ENCODE results near the gene UAP1L1. TPM values are rescaled to one million over a fixed set of nuclear protein-coding genes. Genes with fewer than 3 reads are reported as not detected.

The UAP1L1 gene
- total and polyA plus RNA-seq, 9 of the 15 experiments (the other 6 are each of a cell fraction or from before 2014, with no cell fraction given) = 0.20 to 8.6 (median 3.7) TPM

DNA sequence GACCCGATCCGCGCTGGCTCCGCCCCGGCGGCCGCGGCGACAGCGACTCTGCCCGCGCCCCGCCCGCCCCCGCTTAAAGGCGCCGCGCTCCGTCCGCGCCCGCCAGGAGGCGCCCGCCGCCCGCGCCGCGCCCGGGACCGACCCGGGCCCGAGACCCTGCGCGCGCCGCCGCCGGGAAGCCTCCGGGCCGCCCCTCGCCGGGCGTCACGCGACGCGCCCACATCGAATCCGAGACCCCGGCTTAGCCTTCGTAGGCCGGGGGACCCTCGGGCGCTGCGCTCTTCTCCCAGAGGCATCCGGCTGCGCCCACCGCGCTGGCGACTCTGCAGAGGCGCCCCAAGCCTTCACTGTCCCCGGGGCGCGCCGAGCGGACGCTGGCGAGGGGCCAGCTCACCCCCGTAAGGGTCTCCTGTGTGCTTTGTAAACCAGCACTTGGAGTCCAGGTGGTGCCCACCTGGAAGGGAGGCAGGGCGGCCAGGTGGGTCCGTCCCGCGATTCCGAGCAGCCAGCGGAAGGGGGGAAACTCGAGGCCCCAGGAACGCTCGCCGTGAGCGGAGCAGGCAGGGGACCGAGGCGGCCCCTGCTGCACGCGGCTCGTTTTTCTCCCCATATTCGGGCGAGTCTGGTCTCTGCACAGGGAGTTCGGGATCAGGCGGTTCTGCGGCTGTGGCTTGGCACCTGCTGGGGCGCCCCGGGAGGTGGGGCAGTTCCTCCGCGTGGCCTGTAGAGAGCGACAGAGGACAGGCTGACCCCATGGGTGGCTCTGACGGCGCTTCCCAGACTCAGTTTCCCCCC lies 48.9 kb upstream of the UAP1L1 start (continued):
- TF ChIP-seq, protein P1, sequence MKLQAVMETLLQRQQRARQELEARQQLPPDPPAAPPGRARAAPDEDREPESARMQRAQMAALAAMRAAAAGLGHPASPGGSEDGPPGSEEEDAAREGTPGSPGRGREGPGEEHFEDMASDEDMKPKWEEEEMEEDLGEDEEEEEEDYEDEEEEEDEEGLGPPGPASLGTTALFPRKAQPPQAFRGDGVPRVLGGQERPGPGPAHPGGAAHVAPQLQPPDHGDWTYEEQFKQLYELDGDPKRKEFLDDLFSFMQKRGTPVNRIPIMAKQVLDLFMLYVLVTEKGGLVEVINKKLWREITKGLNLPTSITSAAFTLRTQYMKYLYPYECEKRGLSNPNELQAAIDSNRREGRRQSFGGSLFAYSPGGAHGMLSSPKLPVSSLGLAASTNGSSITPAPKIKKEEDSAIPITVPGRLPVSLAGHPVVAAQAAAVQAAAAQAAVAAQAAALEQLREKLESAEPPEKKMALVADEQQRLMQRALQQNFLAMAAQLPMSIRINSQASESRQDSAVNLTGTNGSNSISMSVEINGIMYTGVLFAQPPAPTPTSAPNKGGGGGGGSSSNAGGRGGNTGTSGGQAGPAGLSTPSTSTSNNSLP (IDR thresholded peaks at IDR 0.05; ENCODE audit: borderline replicate concordance, low read depth, low read length) = no peak
- TF ChIP-seq, protein P2, sequence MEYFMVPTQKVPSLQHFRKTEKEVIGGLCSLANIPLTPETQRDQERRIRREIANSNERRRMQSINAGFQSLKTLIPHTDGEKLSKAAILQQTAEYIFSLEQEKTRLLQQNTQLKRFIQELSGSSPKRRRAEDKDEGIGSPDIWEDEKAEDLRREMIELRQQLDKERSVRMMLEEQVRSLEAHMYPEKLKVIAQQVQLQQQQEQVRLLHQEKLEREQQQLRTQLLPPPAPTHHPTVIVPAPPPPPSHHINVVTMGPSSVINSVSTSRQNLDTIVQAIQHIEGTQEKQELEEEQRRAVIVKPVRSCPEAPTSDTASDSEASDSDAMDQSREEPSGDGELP (CRISPR knock-in tag; IDR thresholded peaks at IDR 0.05; ENCODE audit: borderline replicate concordance) = peak; percentile 14; the same call in 1 of the 2 replicates
- no peak for TF ChIP-seq CHD1 (IDR thresholded peaks at IDR 0.05; ENCODE audit: low read length)
- TF ChIP-seq TEAD4 (IDR thresholded peaks at IDR 0.05; ENCODE audit: low read length) = no peak
- peak; percentile 42; the same call in 1 of the 2 replicates for TF ChIP-seq TEAD4 (CRISPR knock-in tag; IDR thresholded peaks at IDR 0.05; ENCODE audit: borderline replicate concordance)
- no peak for TF ChIP-seq ETV5 (CRISPR knock-in tag; IDR thresholded peaks at IDR 0.05; ENCODE audit: low read depth)
- TF ChIP-seq, protein P3, sequence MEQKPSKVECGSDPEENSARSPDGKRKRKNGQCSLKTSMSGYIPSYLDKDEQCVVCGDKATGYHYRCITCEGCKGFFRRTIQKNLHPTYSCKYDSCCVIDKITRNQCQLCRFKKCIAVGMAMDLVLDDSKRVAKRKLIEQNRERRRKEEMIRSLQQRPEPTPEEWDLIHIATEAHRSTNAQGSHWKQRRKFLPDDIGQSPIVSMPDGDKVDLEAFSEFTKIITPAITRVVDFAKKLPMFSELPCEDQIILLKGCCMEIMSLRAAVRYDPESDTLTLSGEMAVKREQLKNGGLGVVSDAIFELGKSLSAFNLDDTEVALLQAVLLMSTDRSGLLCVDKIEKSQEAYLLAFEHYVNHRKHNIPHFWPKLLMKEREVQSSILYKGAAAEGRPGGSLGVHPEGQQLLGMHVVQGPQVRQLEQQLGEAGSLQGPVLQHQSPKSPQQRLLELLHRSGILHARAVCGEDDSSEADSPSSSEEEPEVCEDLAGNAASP (IDR thresholded peaks at IDR 0.05) = no peak
- TF ChIP-seq SP1 (CRISPR knock-in tag; IDR thresholded peaks at IDR 0.05) = 0 out of 2 replicates have a peak, but pooled peaks have one; percentile 16
- no peak for TF ChIP-seq HCFC1 (IDR thresholded peaks at IDR 0.05; ENCODE audit: low read depth, low read length)
- TF ChIP-seq, protein P4, sequence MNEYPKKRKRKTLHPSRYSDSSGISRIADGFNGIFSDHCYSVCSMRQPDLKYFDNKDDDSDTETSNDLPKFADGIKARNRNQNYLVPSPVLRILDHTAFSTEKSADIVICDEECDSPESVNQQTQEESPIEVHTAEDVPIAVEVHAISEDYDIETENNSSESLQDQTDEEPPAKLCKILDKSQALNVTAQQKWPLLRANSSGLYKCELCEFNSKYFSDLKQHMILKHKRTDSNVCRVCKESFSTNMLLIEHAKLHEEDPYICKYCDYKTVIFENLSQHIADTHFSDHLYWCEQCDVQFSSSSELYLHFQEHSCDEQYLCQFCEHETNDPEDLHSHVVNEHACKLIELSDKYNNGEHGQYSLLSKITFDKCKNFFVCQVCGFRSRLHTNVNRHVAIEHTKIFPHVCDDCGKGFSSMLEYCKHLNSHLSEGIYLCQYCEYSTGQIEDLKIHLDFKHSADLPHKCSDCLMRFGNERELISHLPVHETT (CRISPR knock-in tag; conservative IDR thresholded peaks at IDR 0.05 in 1 of 2, IDR thresholded peaks at IDR 0.05 in 1 of 2) = peak; percentile 54 to 88; a peak in 2 of 4 replicates
- TF ChIP-seq, protein P5, sequence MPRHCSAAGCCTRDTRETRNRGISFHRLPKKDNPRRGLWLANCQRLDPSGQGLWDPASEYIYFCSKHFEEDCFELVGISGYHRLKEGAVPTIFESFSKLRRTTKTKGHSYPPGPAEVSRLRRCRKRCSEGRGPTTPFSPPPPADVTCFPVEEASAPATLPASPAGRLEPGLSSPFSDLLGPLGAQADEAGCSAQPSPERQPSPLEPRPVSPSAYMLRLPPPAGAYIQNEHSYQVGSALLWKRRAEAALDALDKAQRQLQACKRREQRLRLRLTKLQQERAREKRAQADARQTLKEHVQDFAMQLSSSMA (CRISPR knock-in tag; IDR thresholded peaks at IDR 0.05) = no peak
- no peak for TF ChIP-seq ZNF57 (CRISPR knock-in tag; IDR thresholded peaks at IDR 0.05)
- TF ChIP-seq, protein P6, sequence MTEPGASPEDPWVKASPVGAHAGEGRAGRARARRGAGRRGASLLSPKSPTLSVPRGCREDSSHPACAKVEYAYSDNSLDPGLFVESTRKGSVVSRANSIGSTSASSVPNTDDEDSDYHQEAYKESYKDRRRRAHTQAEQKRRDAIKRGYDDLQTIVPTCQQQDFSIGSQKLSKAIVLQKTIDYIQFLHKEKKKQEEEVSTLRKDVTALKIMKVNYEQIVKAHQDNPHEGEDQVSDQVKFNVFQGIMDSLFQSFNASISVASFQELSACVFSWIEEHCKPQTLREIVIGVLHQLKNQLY (CRISPR knock-in tag; conservative IDR thresholded peaks at IDR 0.05) = no peak
- 0 out of 2 replicates have a peak, but pooled peaks have one; percentile 14 for TF ChIP-seq CBFA2T3 (IDR thresholded peaks at IDR 0.05)
- TF ChIP-seq GATAD2A (IDR thresholded peaks at IDR 0.05) = no peak
- TF ChIP-seq PCBP2 (IDR thresholded peaks at IDR 0.05; ENCODE audit: low read depth, low read length, poor library complexity, severe bottlenecking) = no peak
- TF ChIP-seq ZNF778 (CRISPR knock-in tag; IDR thresholded peaks at IDR 0.05) = no peak

Measured in K562 (cell line).